GM18507 (cell line): ENCODE results near the gene SGPL1.

Source experiments
- DNase-seq: peaks from one replicate; pipeline ENCODE4 v3.0.0; 2011; ENCODE audit warnings: low read depth; ENCODE audit not compliant: insufficient read length; ENCODE audit errors: extremely low spot score
- FAIRE-seq: peaks from 2 replicates; lab custom pipeline; 2011; peaks lifted over from hg19 to GRCh38; lab: Jason Lieb, UNC

The SGPL1 gene

DNA sequence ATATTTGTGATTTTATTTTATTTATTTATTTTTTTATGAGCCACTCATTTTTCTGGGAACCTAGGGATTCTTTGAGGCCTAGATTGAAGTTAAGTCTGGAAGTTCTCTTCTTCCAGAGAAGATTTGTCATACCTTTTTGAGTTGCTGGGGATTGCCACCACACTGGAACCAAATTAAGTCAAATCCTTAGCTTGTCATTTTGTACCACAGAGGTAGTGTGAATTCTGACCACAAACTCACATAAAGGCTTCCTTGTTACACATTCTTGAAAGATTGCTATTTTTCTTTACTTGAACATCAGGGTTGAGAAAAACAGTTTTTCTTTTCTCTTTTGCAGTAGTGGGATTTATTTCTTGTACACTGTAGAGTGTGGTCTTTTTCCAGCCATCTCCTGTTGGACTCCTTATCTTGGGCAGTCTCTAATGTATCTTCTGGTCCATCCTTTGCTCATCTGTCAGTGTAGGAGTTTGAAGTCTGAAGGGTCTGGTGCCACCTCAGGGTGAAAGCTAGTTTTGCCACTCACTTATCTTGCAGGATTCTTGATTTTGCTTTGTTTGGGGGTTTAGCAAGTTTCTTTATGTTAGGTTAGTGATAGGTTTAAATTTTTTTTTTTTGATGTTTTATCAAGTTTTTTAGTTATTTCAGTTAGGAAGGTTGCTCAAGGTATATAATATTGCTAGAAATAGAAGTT lies 47.9 kb downstream of the SGPL1 start:
- FAIRE-seq (peak; percentile 24), DNase-seq (no peak)

DNA sequence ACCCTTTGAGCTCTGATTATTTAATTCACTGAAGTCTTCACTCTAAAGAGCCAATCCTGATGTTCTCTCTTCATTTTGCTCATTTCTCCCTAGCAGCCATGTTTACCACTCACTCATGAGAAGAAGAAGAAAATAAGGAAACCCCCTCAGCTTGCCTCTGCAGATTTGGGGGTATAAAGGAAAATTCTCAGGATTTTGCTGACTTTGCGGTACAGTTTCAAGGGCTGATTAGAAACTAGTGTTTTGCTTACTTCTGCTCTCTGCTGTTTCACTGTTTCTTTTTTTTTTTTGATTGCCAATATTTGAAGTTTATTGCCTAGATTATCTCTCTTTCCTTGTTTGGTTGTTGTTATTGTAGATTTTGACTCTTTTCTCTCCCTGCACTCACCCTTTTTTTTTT lies 49.2 kb downstream of the SGPL1 start:
- FAIRE-seq (no peak), DNase-seq (no peak)

GRCh38 chr10:70866424-70866823 lies 50.7 kb downstream of the SGPL1 start:
- DNase-seq = no peak
- no peak for FAIRE-seq

DNA sequence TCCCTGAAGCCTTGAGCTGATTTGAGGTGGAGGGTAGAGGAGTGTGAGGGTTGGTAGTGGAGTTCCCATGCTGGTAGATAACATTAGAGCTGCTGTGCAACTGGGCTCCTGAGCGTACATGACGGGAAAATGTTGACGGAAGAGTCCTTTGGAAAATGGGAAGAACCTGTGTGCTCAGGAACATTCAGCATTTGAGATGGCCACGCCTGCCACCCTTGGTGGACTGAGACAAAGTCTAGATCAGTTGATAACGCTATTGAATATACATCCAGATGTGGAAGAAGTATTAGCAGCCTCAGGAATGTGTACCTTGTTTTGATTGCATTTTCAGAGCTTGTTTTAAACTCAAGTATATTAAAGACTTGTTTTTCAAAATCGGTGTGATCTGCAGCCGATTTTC lies 56.5 kb downstream of the SGPL1 start:
- DNase-seq (no peak), FAIRE-seq (no peak)

DNA sequence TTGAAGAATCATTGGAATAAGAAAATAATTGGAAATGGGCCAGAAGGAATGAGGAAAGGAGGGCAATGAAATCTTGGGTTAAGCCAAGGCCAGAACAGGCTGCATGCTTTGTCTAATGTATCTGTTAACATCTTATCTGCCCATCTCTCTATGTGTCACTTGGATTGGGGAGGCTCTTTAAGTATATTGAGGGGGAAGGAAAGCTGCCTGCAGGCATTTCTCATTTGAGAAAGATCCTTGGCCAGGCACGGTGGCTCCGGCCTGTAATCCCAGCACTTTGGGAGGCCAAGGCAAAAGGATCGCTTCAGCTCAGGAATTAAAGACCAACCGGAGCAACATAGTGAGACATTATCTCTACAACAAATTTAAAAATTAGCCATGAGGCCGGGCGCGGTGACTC lies 58.3 kb downstream of the SGPL1 start:
- DNase-seq = no peak
- FAIRE-seq = no peak

DNA sequence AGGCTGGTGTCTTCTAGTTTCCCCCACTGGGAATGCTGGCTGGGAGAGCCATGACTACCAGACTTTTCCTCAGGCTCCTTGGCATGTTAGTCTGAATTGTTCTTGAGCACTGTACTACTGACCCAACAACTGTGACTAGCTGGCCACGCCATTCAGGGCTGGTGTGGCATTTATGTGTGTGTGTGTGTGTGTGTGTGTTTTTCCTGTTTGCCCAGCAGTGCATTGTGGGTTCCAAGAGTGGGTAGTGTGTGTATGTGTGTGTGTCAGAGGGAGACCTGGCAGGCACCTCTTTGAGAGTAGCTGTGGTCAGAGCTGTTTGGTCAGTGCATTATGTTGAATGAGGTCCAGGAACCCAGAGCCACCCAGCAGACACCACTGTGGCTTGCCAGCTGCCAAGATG lies 63.5 kb downstream of the SGPL1 start:
- no peak for FAIRE-seq
- DNase-seq = no peak

DNA sequence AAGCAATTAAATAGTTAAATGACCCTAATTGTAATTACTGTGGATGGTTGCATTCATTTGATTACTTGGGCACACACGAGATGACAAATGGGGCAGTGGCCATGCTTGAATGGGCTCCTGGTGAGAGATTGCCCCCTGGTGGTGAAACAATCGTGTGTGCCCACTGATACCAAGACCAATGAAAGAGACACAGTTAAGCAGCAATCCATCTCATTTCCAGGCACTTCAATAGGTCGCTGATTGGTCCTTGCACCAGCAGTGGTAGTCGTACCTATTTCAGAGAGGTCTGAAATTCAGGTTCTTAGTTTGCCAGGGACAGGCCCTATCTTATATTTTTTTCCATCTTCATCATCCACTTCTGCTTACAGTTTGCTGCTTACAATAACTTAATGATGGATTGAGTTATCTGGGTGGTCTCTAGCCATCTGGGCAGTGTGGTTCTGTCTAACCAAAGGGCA lies 64.4 kb downstream of the SGPL1 start:
- FAIRE-seq (peak; percentile 91), DNase-seq (peak; percentile 58)

- FAIRE-seq = no peak
- DNase-seq = no peak
Observed at GRCh38 chr10:70884741-70885140, 69.0 kb downstream of the SGPL1 start.

DNA sequence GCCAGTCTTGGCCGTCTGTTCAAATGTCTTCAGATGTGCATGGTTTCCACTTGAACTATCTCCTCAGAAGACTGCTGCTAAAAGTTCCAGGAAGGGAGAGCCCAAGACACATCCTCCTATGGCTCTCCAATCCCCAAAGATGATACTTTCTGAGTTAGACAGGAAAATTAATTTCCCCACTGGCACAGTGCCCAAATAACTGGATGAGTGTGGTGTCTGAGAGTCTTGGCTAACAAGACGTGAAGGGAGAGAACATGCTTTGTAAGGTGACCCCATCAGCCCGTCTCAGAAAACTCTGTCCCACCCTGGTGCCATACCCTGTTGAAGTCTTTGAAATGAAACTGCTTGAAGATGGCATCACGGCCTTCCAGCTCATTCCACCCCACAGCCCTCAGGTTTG lies 69.7 kb downstream of the SGPL1 start:
- no peak for FAIRE-seq
- DNase-seq = no peak

GRCh38 chr10:70885931-70886903 lies 70.5 kb downstream of the SGPL1 start:
- FAIRE-seq (no peak), DNase-seq (no peak)

- FAIRE-seq (no peak), DNase-seq (no peak)
Observed at GRCh38 chr10:70886921-70887665, 71.3 kb downstream of the SGPL1 start.

GRCh38 chr10:70887804-70888800 lies 72.4 kb downstream of the SGPL1 start, which contains the start of gene PCBD1:
Gene PCBD1, minus strand, starts transcription at chr10:70888565. Its CDS starts 32 bp downstream, at chr10:70888533.
- FAIRE-seq (peak; percentile 65), DNase-seq (peak; percentile 75)

DNA sequence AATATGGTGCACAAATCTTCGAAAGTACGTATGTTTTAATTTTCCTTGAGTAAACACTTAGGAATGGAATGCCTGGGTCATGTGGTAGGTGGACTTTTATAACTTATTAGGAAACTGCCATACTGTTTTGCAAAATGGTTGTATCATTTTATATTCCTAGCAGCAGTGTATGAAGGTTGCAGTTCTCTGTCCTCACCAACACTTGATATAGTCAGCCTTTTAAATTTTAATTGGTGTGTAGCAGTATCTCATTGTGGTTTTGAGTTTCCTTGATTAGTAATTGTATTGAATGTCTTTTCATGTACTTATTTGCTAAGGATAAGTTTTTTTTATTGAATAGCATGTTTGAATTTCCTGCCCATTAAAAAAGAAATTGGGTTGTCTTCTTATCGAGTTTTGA lies 73.5 kb downstream of the SGPL1 start:
- FAIRE-seq (no peak), DNase-seq (no peak)

GRCh38 chr10:70890917-70891431 lies 75.2 kb downstream of the SGPL1 start:
- FAIRE-seq = no peak
- DNase-seq = no peak

- no peak for DNase-seq
- FAIRE-seq = no peak
Observed at GRCh38 chr10:70891627-70892026, 75.9 kb downstream of the SGPL1 start.

DNA sequence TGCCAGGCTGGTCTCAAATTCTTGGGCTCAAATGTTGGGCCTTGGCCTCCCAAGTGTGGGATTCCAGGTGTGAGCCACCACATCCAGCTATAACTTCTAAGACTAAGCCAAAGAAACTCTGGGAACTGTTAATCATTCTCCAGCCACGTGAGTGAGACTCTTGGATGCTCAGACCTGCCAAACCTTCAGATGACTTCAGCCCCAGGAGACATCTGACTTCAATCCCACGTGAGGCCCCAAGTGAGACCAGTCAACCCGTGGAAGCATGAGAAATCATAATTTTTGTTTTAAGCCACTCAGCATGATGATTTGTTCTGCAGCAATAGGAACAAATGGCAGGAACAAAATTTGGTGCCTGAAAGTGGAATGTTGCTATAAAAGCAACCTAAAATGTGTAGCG lies 76.9 kb downstream of the SGPL1 start:
- FAIRE-seq (no peak), DNase-seq (no peak)

DNA sequence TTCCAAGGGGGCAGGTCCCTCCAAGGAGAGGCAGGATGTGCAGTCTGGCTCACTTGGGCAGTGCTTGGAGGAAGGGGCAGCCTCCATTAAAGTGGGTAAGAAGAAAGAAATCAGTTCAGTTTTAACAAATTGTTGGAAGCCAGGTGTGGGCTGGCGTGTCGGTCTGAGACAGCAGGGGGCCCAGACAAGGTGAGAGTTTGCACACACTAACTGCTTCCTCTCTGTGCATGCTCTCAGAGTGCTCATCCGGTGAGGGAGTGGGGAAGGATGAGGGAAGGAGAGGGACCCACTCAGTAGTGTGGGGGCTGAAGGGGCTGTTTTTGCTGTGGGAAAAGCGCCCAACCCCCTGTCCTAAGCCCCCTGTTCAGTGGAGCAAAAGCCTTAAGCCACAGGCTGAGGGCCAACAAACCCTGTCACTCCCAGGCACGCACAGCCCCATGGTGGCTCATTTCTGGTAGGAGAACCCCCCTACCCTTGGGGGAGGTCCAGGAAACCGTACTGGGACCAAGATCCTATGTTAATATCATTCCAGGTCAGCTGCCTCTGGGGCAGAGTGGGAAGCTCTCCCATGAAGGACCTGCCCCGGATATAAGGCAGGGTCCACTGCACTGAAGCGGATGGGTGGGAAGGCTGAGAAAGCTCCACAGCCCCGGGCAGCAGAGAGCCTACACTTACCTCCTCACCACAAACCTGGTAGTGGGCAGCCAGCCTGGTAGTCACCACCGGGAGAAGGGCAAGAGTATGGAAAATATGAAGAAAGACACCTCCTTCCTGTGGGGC lies 77.7 kb downstream of the SGPL1 start:
- FAIRE-seq (no peak), DNase-seq (no peak)

GRCh38 chr10:70894416-70894815 lies 78.7 kb downstream of the SGPL1 start:
- DNase-seq (no peak), FAIRE-seq (no peak)
